Glutamatergic neuron (in vitro differentiated cells): ENCODE results near the gene APOH. TPM values are rescaled to one million over a fixed set of nuclear protein-coding genes. Genes with fewer than 3 reads are reported as not detected.

Source experiments
- DNase-seq: peaks from one replicate; pipeline ENCODE4 v3.0.0; 2022
- H3K27ac Mint-ChIP-seq: one replicate; pipeline ENCODE4 v1.8.0; 2020; ENCODE audit warnings: mild to moderate bottlenecking, mixed read lengths, inconsistent platforms; ENCODE audit not compliant: unreplicated experiment
- H3K27me3 Mint-ChIP-seq: one replicate; pipeline ENCODE4 v1.8.0; 2020; ENCODE audit warnings: mild to moderate bottlenecking, moderate library complexity, mixed read lengths, inconsistent platforms; ENCODE audit not compliant: unreplicated experiment
- H3K36me3 Mint-ChIP-seq: one replicate; pipeline ENCODE4 v1.8.0; 2020; ENCODE audit warnings: mild to moderate bottlenecking, mixed read lengths, inconsistent platforms; ENCODE audit not compliant: unreplicated experiment
- H3K4me1 Mint-ChIP-seq: one replicate; pipeline ENCODE4 v1.8.0; 2020; ENCODE audit warnings: mild to moderate bottlenecking, low read depth, mixed read lengths, inconsistent platforms; ENCODE audit not compliant: unreplicated experiment
- H3K4me3 Mint-ChIP-seq: one replicate; pipeline ENCODE4 v1.8.0; 2020; ENCODE audit warnings: mild to moderate bottlenecking, mixed read lengths, inconsistent platforms; ENCODE audit not compliant: unreplicated experiment
- H3K9me3 Mint-ChIP-seq: one replicate; pipeline ENCODE4 v1.8.0; 2020; ENCODE audit warnings: mild to moderate bottlenecking, moderate library complexity, mixed read lengths, inconsistent platforms; ENCODE audit not compliant: unreplicated experiment
- total RNA-seq: library from RNA; stranded (reverse); fragmentation: NEBNext Ultra II Directional; extraction: Animal tissue kit (Norgen Biotek cat#: 25700); gene quantifications from one replicate; pipeline ENCODE4 v1.2.1, GENCODE V29; 2021; ENCODE audit not compliant: unreplicated experiment
- TF ChIP-seq, protein P1 (sequence below): fragments of 200-600 bp; sonication (generic); IDR thresholded peaks from one replicate; pipeline ENCODE4 v1.5.0; 2021; ENCODE audit not compliant: partially characterized antibody, unreplicated experiment

Gene APOH
- total RNA-seq, 1 donor from 2014 or later = not detected

DNA sequence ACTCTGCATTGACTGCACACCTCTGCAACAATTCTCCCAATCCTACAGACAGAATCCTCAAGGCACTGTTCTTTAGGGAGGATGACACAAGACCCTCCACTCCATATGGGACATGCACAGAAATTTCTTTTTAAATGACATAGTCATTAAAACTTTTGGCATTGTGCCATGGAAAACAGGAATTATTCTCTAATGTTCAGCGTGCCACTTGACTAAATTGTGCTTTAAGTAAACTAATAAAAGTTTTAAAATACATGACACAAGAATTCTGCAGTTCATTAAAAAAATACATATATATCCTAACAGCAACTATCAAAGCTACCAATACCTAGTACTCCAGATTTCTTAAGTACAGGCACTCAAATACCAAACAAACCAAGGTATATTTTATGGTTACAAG, 53.3 kb downstream of the APOH start:
- H3K4me3 Mint-ChIP-seq = no peak overlapping the region
- H3K27me3 Mint-ChIP-seq = no peaks in the 10 kb centered on the region
- TF ChIP-seq, protein P1, sequence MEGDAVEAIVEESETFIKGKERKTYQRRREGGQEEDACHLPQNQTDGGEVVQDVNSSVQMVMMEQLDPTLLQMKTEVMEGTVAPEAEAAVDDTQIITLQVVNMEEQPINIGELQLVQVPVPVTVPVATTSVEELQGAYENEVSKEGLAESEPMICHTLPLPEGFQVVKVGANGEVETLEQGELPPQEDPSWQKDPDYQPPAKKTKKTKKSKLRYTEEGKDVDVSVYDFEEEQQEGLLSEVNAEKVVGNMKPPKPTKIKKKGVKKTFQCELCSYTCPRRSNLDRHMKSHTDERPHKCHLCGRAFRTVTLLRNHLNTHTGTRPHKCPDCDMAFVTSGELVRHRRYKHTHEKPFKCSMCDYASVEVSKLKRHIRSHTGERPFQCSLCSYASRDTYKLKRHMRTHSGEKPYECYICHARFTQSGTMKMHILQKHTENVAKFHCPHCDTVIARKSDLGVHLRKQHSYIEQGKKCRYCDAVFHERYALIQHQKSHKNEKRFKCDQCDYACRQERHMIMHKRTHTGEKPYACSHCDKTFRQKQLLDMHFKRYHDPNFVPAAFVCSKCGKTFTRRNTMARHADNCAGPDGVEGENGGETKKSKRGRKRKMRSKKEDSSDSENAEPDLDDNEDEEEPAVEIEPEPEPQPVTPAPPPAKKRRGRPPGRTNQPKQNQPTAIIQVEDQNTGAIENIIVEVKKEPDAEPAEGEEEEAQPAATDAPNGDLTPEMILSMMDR = no peak
- no peak for DNase-seq
- no peak overlapping the region for H3K27ac Mint-ChIP-seq
- no peaks in the 10 kb centered on the region for H3K36me3 Mint-ChIP-seq
- no peaks in the 10 kb centered on the region for H3K4me1 Mint-ChIP-seq
- no peaks in the 10 kb centered on the region for H3K9me3 Mint-ChIP-seq

DNA sequence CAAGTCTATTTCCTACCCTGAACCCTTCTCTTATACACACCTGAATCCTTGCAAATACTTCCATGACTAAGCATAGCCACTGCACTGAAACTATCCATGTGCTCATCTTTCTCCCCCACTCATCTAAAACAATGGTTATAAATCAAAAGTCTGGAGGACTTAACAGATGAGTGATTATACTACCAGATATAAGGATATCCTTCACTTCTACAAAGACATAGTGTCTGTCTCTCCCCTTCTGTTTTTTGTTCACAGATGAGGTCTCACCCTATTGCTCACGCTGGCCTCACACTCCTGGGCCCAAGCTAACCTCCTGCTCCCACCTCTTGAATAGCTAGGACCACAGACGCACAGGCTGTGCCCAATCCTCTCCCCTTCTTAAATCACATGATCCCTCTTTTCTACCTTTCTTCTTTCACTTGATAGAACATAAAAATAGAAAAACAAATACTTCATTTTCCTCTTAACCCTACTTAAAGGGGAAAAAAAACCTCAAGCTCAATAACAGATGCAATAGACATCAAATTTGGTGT, 56.5 kb downstream of the APOH start:
- H3K4me1 Mint-ChIP-seq = no peaks in the 10 kb centered on the region
- DNase-seq = no peak
- no peaks in the 10 kb centered on the region for H3K36me3 Mint-ChIP-seq
- no peak overlapping the region for H3K27ac Mint-ChIP-seq
- no peaks in the 10 kb centered on the region for H3K9me3 Mint-ChIP-seq
- no peaks in the 10 kb centered on the region for H3K27me3 Mint-ChIP-seq
- TF ChIP-seq, protein P1 = no peak
- H3K4me3 Mint-ChIP-seq = no peak overlapping the region

DNA sequence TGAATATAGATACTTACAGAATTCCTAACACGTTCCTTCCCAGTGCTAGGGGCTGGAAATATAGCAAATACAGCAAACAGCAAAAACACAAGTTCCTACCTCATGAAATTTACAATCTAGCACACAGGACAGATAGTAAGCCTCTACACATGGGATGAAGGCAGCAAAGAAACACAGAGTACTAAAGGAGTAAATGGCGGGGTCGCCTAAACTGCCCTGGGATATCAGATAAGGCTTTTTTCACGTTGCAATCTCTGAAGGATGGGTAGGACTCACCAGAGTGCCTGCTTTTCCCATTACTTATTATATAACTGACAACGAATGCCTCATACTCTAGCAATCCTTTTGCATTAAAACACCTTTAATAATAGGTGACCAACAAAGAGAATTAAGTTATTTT, 57.1 kb downstream of the APOH start:
- Mint-ChIP-seq H3K27ac (no peak overlapping the region), H3K9me3 (no peaks in the 10 kb centered on the region), H3K4me1 (no peaks in the 10 kb centered on the region), H3K27me3 (no peaks in the 10 kb centered on the region), H3K36me3 (no peaks in the 10 kb centered on the region), H3K4me3 (no peak overlapping the region)
- TF ChIP-seq, protein P1 = no peak
- DNase-seq = no peak

DNA sequence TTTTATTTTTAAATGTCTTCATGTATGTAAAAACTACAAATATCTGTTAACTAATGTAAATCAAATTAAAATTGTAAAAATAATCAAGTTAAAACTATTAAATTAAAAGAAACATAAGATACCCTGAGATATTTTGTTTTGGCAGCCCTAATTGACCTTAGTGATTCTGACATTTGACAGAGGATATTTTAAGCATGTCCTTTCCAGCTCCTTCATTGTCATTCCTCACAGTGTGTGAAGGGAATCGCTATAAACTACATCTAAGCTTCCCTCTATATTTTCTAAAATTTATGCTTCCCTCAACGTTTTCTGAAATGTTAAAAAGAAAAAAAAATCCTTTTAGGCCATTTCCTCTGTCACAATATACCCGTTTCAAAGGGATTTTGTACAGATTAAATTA, 57.5 kb downstream of the APOH start:
- no peak overlapping the region for H3K4me3 Mint-ChIP-seq
- TF ChIP-seq, protein P1 = no peak
- H3K4me1 Mint-ChIP-seq = no peaks in the 10 kb centered on the region
- no peaks in the 10 kb centered on the region for H3K36me3 Mint-ChIP-seq
- no peaks in the 10 kb centered on the region for H3K27me3 Mint-ChIP-seq
- H3K27ac Mint-ChIP-seq = no peak overlapping the region
- H3K9me3 Mint-ChIP-seq = no peaks in the 10 kb centered on the region
- no peak for DNase-seq

DNA sequence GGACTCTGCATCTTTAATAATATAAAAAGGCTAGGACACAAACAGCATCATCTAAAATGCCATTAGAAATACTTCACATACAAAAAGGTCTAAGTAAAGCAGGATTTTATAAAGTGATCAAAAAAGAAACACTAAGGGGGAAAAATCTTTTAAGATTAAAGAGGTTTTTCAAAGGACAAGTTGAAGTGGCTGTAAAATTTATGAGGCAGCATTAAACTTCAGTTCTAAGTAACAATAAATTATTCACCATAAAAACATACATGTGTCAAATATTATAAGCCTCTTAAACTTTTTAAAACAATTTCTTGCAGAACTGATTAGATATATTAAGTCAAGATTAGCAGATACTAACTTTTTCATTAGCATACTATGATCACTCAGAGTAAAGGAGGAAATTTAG, 58.0 kb downstream of the APOH start:
- Mint-ChIP-seq H3K4me1 (no peaks in the 10 kb centered on the region), H3K9me3 (no peaks in the 10 kb centered on the region), H3K4me3 (no peak overlapping the region), H3K27me3 (no peaks in the 10 kb centered on the region), H3K36me3 (no peaks in the 10 kb centered on the region), H3K27ac (no peak overlapping the region)
- TF ChIP-seq, protein P1 = no peak
- no peak for DNase-seq
